ENCODE results near the gene OSBPL8. TPM values are rescaled to one million over a fixed set of nuclear protein-coding genes. Genes with fewer than 3 reads are reported as not detected.

OSBPL8 gene
- total and polyA plus RNA-seq, 2 experiments from 2014 or later = 20.1 to 82.5 TPM

- H3K79me2 ChIP-seq = peaks cover 15% of the 10 kb centered on the region
- DNase-seq (ENCODE audit: low spot score) = no peak
- peaks cover 6% of the 10 kb centered on the region for H3K4me1 ChIP-seq (ENCODE audit: insufficient read depth)
- H2AFZ ChIP-seq = no peak overlapping the region
- no peaks in the 10 kb centered on the region for H3K36me3 ChIP-seq (replicated peaks; ENCODE audit: insufficient read depth, low read depth)
- WGBS (ENCODE audit: low lambda C conversion rate, missing lambda C conversion rate) = 88% methylated on average over 5 of the region's 5 CpGs
- H3K9me2 ChIP-seq (replicated peaks; ENCODE audit: insufficient read depth) = no peaks in the 10 kb centered on the region
- no peaks in the 10 kb centered on the region for H3K27me3 ChIP-seq
- no peak overlapping the region for H3K27ac ChIP-seq
- no peak overlapping the region for H3K4me3 ChIP-seq
- no peaks in the 10 kb centered on the region for H3K9me3 ChIP-seq (ENCODE audit: low read depth)
- no peak for TF ChIP-seq EZH2 (IDR thresholded peaks at IDR 0.05; ENCODE audit: borderline replicate concordance)
- TF ChIP-seq EZH2phosphoT487 (IDR thresholded peaks at IDR 0.05; ENCODE audit: low read depth, severe bottlenecking, unreplicated experiment) = no peak
- TF ChIP-seq CTCF (IDR thresholded peaks at IDR 0.05; ENCODE audit: poor library complexity) = no peak
- H3K4me2 ChIP-seq = no peak overlapping the region
- no peaks in the 10 kb centered on the region for H4K20me1 ChIP-seq (ENCODE audit: insufficient read depth, poor library complexity, severe bottlenecking)
Observed at GRCh38 chr12:76341436-76342030, 218.0 kb downstream of the OSBPL8 start.

- Histone ChIP-seq H3K9me2 (replicated peaks; ENCODE audit: insufficient read depth) (no peaks in the 10 kb centered on the region), H3K9me3 (ENCODE audit: low read depth) (no peaks in the 10 kb centered on the region), H3K4me1 (ENCODE audit: insufficient read depth) (peaks cover 5% of the 10 kb centered on the region), H2AFZ (no peak overlapping the region), H3K36me3 (replicated peaks; ENCODE audit: insufficient read depth, low read depth) (no peaks in the 10 kb centered on the region), H3K79me2 (peaks cover 9% of the 10 kb centered on the region), H3K27me3 (no peaks in the 10 kb centered on the region), H3K4me3 (no peak overlapping the region), H4K20me1 (ENCODE audit: insufficient read depth, poor library complexity, severe bottlenecking) (no peaks in the 10 kb centered on the region), H3K4me2 (no peak overlapping the region), H3K27ac (no peak overlapping the region)
- TF ChIP-seq EZH2phosphoT487 (IDR thresholded peaks at IDR 0.05; ENCODE audit: low read depth, severe bottlenecking, unreplicated experiment) (no peak), CTCF (IDR thresholded peaks at IDR 0.05; ENCODE audit: poor library complexity) (no peak), EZH2 (IDR thresholded peaks at IDR 0.05; ENCODE audit: borderline replicate concordance) (no peak)
- no peak for DNase-seq (ENCODE audit: low spot score)
- WGBS (ENCODE audit: low lambda C conversion rate, missing lambda C conversion rate) = 87% methylated on average over 9 of the region's 9 CpGs
Observed at GRCh38 chr12:76340680-76341435, 218.7 kb downstream of the OSBPL8 start.

- TF ChIP-seq EZH2 (IDR thresholded peaks at IDR 0.05; ENCODE audit: borderline replicate concordance) = no peak
- no peak for TF ChIP-seq CTCF (IDR thresholded peaks at IDR 0.05; ENCODE audit: poor library complexity)
- TF ChIP-seq EZH2phosphoT487 (IDR thresholded peaks at IDR 0.05; ENCODE audit: low read depth, severe bottlenecking, unreplicated experiment) = no peak
- Histone ChIP-seq H3K4me1 (ENCODE audit: insufficient read depth) (no peaks in the 10 kb centered on the region), H3K4me2 (no peak overlapping the region), H3K9me2 (replicated peaks; ENCODE audit: insufficient read depth) (no peaks in the 10 kb centered on the region), H3K27ac (no peak overlapping the region), H2AFZ (no peak overlapping the region), H3K9me3 (ENCODE audit: low read depth) (no peaks in the 10 kb centered on the region), H3K36me3 (replicated peaks; ENCODE audit: insufficient read depth, low read depth) (no peaks in the 10 kb centered on the region), H4K20me1 (ENCODE audit: insufficient read depth, poor library complexity, severe bottlenecking) (no peaks in the 10 kb centered on the region), H3K4me3 (no peak overlapping the region), H3K27me3 (no peaks in the 10 kb centered on the region), H3K79me2 (no peaks in the 10 kb centered on the region)
- 83% methylated on average over 3 of the region's 3 CpGs for WGBS (ENCODE audit: low lambda C conversion rate, missing lambda C conversion rate)
- no peak for DNase-seq (ENCODE audit: low spot score)
Observed at GRCh38 chr12:76337583-76337982, 222.0 kb downstream of the OSBPL8 start.
